Astrocyte (in vitro differentiated cells and primary cell): ENCODE results near the gene PAOX.

Experiments used
- CTCF ChIP-seq: IDR thresholded peaks from 2 replicates; pipeline ENCODE4 v1.5.1; 2011; ENCODE audit warnings: low read depth, mild to moderate bottlenecking, inconsistent platforms, low read length, moderate library complexity; ENCODE audit not compliant: insufficient read depth
- EZH2 ChIP-seq: IDR thresholded peaks from 2 replicates; pipeline ENCODE4 v1.6.1; 2012; ENCODE audit warnings: mild to moderate bottlenecking, low read length, inconsistent platforms; ENCODE audit not compliant: insufficient read depth

GRCh38 chr10:133362846-133363245 is 16.2 kb upstream of the PAOX start:
- TF ChIP-seq EZH2: no peak
- no peak for TF ChIP-seq CTCF
